Measurements from ENCODE around the gene ATXN1.

DNA sequence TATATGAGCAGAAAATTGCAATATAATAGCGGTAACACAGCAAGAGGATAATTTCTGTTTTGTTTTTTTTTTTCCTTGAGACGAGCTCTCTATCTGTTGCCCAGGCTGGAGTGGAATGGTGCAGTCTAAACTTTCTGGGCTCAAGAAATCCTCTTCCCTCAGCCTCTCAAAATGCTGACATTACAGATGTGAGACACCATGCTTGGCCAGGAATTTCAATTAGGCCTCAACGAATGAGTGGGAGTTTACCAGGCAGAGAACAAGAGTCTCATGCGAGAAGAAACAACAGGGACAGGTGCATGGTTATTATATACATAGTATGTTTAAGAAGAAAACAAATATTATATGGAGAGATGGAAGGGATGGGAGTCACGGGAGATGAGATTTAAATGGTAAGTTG is 111.4 kb downstream of the ATXN1 start:
- TF ChIP-seq, protein P1, sequence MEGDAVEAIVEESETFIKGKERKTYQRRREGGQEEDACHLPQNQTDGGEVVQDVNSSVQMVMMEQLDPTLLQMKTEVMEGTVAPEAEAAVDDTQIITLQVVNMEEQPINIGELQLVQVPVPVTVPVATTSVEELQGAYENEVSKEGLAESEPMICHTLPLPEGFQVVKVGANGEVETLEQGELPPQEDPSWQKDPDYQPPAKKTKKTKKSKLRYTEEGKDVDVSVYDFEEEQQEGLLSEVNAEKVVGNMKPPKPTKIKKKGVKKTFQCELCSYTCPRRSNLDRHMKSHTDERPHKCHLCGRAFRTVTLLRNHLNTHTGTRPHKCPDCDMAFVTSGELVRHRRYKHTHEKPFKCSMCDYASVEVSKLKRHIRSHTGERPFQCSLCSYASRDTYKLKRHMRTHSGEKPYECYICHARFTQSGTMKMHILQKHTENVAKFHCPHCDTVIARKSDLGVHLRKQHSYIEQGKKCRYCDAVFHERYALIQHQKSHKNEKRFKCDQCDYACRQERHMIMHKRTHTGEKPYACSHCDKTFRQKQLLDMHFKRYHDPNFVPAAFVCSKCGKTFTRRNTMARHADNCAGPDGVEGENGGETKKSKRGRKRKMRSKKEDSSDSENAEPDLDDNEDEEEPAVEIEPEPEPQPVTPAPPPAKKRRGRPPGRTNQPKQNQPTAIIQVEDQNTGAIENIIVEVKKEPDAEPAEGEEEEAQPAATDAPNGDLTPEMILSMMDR (IDR thresholded peaks at IDR 0.05), result no peak
- TF ChIP-seq POLR2A (IDR thresholded peaks at IDR 0.05), result no peak

Measured in testis (tissue), 2 donors.